HG02798 (cell line): Measurements from ENCODE around the gene TTC34.

Experiments used
- ATAC-seq: cut with Tn5 transposase; IDR thresholded peaks from one replicate; pipeline ENCODE4 v1.9.1; 2021; ENCODE audit warnings: mild to moderate bottlenecking; ENCODE audit not compliant: unreplicated experiment, poor library complexity

TTC34 gene

DNA sequence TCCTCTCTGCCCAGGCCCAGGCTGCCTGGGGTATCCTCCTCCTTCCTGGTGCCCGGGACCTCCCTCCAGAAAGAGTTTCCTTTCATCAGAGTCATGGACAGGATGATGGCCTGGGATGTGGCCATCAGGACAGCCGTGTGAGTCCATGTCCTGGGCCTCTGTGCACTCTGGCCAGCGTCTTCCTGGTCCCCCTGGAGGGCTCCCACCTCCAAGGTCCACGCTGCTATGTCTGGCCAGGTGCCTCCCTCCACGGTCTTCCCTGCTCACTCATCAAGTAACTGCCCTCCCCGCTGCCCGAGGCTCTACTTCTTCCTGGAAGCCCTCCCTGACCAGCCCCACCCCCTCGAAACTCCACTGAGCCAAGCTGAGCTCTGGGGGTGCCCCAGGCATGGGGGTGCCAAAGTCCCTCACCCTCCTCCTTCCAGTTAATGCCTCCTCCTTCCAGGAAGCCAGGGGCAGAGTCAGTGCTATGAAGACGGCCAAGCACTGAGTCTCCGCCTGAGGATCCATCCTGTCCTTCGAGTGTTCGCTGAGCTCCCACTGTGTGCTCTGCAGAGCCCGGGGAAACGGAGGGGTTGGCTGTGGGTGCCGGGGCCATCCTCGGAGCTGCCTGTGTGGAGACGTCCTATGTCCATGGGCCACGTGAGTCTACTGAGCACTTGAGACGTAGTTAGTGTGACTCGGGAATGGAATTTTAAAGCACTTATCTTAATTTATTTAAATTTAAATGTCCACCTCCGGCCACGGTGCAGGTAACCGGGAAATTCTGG, 28.5 kb upstream of the TTC34 start:
- ATAC-seq = no peak

DNA sequence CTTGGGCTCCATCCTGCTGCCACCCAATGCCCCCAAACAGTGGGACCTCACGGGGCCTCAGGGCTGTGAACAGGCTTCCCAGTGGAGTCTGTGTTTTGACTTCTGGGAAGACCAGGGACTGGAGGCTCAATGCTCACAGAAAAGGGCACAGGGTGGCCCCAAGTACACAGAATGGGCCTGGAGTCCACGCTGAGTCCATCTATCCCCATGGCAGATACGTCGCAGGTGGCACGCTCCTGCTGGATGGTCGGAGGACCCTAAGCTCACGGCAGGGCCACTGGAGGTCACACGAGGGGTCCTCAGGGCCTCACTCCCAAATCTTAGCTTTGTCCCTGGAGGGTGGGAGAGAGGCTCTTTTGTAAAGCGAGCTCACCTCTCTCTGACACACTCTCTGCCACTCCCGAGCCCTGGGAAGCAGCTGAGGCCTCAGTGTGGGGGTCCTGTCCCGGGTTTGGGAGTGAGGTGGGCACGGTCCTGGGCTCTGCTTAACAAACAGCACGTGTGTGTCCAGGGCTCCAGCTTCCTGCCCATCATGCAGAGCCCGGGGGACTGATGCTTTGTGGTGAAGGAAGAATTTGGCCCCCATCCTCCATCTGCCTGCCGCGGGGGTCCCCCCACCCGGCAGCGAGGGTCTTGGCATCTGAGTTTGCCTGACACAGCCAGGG, 27.2 kb upstream of the TTC34 start:
- ATAC-seq = no peak

DNA sequence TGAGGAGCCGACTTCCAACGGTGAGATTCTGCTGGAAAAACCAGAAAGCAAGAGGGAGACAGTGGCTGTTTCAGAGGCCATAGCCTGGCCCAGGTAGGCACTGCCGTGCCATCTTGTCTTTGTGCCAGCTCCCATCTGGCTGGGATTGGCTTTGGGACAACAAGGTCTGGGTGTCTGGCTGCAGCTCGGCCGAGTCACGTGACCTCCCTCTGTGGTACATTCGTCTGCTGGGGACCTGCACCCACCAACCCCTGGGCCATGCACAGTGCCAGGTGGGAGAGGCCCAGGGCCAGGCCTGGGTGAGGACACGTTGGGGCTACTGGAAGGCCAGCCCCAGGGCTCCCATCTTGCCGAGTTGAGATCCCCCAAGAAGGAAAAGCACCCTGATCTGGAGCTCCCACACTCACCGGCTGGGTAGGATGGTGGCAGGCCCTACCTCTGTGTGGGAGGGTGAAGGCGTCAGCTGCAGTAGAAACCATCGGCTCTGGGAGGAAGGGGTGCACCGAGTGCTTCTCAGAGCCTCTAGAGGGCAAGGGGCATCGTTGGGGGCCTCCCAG, 25.3 kb upstream of the TTC34 start:
- ATAC-seq = no peak

DNA sequence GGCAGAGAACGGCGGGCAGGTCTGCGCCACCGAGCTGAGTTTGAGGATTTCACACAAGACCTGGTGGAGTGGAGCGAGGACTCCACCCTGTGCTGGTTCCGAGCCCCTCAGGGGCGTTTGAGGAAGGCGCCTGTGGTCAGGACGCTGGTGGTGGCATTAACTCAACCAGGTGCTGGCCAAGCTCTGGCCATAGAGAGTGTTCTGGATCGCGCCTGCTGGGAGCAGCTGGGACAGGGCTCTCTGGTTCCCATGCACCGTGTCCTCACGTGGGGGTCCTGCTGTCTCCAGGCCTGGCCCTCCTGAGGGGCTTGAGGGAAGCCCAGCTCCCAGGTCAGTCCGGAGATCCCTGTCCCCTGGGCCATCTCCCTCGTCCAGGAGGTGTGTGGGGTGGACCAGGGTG, 24.8 kb upstream of the TTC34 start:
- no peak for ATAC-seq

- ATAC-seq = no peak
Observed at GRCh38 chr1:2825487-2826189, 24.1 kb upstream of the TTC34 start.

- no peak for ATAC-seq
Observed at GRCh38 chr1:2824999-2825398, 23.5 kb upstream of the TTC34 start.

- no peak for ATAC-seq
Observed at GRCh38 chr1:2823921-2824610, 22.6 kb upstream of the TTC34 start.

- ATAC-seq = no peak
Observed at GRCh38 chr1:2822621-2823145, 21.2 kb upstream of the TTC34 start.

DNA sequence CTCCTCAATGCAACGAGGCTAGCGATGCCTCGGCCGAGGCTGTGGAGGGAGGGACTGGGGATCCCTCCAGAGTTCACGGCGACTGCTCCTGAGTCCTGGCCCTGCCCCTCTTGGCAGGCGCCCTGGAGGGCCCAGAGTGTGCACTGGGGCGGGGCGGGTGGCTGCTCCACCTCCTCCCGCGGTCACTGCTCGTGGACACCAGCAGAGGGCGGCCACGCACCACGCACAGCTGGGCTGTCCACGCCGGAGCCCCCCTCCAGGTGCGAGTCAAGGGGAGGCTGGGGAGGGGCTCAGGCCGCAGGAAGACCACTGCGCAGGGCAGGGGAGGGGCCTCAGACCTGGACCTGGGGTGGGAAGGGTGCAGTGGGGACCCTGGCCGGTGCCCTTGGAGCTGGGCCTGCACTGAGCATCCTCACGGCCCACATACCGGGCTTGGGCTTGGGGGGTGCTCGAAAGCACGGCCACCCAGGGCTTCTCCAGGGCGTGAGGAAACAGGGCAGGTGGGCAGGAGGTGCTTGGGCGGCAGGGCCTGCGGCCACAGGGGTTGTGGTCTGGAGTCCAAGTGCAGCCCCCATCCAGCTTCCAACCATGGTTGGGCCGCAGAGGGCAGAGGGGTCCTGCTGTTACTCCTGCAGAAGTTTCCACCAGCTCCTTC, 20.6 kb upstream of the TTC34 start:
- ATAC-seq = no peak

- no peak for ATAC-seq
Observed at GRCh38 chr1:2821373-2821955, 20.0 kb upstream of the TTC34 start.

DNA sequence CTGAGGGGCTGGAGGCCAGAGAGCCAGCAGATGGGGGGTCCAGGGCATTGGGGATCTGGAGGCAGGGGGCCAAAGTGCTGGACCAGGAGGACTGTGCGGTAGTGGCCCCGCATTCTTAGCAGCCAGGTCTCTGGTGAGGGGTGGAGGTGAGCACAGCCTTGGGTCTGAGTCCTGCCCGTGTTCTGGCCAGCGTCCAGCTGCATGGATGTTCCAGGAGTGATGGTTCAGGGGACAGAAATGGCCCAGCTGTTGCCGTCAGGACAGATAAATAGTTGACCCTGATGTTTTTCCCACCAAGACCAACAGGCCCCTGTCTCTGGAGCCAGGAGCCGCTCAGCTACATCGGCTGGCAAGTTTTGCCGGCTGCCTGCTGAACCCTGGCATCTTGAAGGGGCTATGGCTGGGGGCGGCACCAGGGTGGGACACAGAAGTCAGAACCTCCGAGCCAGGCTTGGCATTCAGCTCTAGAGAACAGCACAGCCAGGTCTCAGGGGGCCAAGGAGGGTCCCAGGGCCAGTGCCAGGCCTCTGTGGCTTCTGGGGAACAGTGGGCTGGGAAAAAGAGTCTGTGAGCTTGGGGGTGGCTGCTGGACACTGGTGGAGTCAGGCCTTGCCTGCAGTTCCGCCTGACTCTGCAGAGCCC, 19.4 kb upstream of the TTC34 start:
- no peak for ATAC-seq

GRCh38 chr1:2819831-2820730, 18.6 kb upstream of the TTC34 start:
- ATAC-seq = no peak

DNA sequence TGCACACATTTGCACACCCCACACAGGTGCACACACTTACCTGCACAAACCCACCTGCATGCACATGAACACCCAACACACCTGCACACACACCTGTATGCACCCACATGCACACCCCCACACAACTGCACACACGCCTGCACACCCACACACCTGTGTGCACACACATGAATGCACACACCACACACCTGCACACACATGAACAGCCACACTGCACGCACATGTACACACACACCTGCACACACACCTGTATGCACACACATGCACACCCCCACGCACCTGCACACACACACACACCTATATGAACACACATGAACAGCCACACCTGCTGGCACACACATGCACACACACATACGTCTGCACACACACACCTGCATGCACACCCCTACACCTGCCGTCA, 17.9 kb upstream of the TTC34 start:
- no peak for ATAC-seq

GRCh38 chr1:2817784-2818564, 16.5 kb upstream of the TTC34 start:
- ATAC-seq = no peak

DNA sequence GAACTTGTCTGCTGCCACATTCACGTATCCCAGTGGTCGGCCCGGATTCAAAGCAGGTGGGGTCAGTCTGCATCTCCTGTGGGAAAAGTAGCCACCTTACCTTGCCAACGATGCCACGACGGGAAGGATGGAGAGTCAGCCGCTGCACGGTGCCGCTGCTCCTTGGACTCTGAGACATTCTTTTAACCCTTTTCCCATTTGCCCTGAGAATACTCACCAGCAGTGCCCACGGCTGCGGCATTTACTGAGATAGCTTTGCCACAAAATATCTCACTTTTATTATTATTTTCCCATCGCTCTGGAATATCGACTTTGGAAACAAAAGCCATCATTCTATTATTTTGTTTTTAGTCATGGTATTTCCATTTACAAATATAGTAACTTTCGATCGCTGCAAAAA, 15.3 kb upstream of the TTC34 start:
- ATAC-seq = no peak

- ATAC-seq = no peak
Observed at GRCh38 chr1:2815551-2815950, 14.1 kb upstream of the TTC34 start.

- no peak for ATAC-seq
Observed at GRCh38 chr1:2814511-2815075, 13.1 kb upstream of the TTC34 start.
